ENCODE results near the gene KCNMB1.
A peak's percentile ranks its signal among the peaks of the same experiment; 100 is the strongest.
"Not testable (repeated sequence)": the region's sequence is repeated elsewhere in the genome, so short reads cannot be mapped to it uniquely, and the experiment has no call there.

KCNMB1 gene

GRCh38 chr5:170413897-170414296 is 24.7 kb upstream of the KCNMB1 start:
- DNase-seq: no peak

DNA sequence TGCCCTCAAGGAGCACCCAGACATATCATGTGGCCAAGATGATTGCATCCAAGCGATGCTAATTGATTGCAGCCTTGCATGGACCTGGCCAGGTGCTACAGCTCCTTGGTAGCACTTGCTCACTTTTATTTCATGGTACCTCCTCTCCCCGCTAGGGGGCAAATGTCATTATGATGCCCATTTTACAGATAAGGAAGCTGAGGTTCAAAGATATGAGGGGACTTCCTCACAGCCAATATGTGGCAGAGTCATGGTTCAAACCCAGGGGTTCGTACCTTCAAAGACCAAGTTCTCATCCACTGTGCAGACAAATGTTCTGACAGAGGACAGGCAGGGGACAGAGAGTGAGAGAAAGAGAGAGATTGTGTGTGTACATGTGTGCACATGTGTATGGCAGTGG is 21.9 kb upstream of the KCNMB1 start:
- DNase-seq: no peak

GRCh38 chr5:170410401-170410800 is 21.2 kb upstream of the KCNMB1 start:
- peak; percentile 29 to 60 (median 53) for DNase-seq

DNA sequence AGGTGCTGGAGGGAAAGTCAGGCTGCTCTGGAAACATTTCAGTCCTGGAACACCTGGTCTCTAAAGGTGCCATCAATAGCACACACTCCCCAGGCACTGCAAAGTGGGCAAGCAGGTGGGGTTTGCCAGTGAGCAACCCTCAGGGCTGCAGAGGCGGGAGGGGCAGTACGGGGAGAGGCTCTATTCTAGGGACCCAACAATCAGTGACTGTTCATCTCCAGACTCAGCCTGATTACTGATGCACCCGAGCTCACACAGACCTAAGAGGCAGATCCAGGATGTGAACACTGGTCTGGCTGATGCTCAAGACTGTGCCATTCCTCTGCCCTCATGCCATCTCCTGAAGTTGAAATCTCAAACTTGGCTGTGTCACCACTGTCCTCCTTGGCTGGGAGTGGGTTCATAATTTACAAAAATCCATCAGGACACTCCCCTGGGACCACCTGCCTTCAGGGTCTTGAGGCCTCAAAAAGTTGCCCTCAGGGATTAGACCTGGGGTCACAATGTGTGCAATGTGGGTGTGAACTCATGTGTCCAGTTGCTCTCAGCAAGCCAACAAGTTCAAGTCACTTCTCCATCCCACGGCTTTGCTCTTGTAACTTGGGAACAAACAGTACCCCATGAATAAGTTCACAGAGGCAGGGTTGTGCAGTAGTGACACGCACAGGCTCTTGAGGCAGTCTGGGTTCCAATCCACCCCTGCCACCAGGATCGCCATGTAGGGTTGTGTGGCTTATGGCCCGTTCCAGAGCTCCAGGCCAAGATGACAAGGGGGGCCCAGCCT is 19.9 kb upstream of the KCNMB1 start:
- peak; percentile 37 to 60 (median 56) for DNase-seq

DNA sequence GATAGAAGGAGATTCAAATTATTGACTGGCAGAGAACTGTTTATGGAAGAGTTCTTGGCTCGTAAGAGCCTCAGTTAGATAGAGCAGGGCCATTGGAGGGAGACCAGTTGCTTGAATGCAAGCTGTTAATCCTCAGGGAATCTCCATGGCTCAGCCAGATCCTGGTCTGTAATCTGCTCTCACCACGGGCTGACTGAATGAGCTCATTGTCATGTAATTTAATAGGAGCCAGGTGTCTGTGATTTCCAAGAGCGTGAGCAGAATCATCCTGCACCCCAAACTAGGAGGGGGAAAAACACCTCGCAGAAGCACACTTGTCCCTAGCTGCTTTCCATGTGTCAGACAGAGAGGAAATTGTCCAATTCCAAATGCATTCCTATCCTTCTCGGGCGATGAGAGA is 19.1 kb upstream of the KCNMB1 start:
- no peak for DNase-seq

DNA sequence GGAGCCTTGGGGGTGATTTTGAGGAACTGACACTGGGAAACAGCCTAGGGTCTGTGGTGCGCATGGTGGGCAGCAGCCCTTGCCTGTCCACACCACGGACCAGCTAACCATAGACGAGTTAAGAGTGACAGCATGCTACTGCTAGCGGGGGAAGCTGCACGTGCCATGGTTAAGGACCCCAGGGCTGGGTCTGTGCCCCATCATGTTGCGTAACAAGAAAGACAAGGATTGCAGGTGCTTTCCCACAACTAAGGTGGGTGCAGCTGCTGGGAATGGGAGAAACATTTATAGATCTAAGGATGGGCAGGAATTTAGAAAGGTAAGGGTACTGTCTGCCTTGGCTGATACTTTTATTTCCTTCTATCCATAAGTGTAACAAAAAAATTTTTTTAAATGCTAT is 17.9 kb upstream of the KCNMB1 start:
- no peak for DNase-seq

- peak in 3 of 4 experiments; percentile 42 to 61 (median 57) for DNase-seq
Observed at GRCh38 chr5:170405817-170406216, 16.6 kb upstream of the KCNMB1 start.

DNA sequence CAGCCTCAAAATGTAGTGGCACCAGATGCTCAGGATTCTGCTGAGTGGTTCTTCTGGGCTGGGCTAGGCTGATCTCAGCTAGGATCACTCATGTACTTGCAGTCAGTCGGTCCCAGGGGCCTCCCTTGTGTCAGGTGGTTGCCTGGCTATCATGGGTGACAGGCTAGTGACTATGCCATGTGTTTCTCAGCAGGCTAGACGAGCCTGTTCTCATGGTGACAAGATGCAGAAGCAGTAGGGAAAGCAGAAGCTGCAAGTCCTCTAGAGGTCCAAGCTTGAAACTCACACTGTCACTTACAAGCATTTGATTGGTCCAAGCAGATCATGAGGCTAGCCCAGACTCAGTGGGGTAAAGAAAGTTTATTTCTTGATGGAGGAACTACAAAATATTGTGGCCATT is 15.2 kb upstream of the KCNMB1 start:
- DNase-seq: peak; percentile 84 to 96 (median 90)

DNA sequence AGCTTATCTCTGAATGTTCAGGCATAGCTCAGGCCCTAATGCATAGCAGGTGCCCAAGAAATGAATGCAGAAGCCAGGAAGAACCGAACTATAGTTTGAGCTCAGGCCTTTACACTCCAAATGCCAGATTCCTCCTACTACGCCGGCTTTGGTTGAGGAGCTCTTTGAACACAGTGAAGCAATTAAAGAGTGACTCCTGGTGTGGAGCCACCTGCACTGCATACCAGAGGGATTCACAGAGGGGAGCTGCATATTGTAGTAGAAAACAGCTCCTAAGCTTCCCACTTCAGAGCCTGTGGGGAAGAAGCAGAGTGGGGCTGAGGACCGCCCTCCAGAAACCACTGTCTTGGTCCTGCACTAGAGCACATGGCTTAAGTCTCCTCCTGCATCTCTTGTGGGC is 14.5 kb upstream of the KCNMB1 start:
- DNase-seq: peak in 1 of 4 experiments; percentile 9

- no peak for DNase-seq
Observed at GRCh38 chr5:170402508-170402907, 13.3 kb upstream of the KCNMB1 start.

DNA sequence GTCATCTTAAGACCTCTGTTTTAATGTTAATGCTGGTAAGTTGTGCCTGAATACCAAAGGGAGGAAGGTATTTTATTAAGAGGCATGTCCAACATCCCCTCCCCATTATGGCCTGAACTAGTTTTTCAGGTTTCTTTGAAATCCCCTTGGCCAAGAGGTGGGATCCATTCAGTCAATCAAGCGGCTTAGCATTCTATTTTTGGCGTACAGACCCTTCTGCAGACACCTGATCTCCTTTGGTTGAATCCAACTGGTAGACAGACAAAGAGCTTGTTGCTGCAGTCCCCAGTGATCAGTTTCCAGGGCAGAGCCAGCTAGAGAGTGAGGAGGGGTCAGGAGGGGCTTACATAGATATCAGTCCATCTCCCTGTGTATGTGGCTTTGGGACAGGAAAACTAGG is 7.9 kb upstream of the KCNMB1 start:
- no peak for DNase-seq

GRCh38 chr5:170393958-170394357 is 4.8 kb upstream of the KCNMB1 start:
- peak; percentile 60 to 84 (median 78) for DNase-seq

DNA sequence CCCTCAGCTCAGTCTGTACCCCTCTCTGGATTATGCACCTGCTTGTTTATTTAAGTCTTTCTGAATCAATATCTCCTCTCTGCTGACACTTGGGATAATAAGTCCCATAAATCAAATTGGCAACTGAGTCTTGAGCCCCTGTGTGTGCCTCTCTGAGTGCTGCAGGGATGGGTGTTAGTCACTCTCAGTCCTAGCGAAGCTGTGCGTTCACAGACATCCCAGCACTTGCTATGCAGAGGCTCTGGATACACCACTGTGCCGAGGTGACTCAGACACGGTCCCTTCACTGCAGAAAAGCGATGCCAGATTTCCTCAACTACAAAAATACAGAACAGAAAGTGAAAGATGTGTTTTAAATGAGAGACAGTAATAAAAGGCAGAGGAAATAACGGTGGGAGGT is 4.1 kb upstream of the KCNMB1 start:
- peak; percentile 70 to 85 (median 76) for DNase-seq

GRCh38 chr5:170390472-170390871 is 1.3 kb upstream of the KCNMB1 start:
- DNase-seq: no peak

GRCh38 chr5:170389550-170389892 is 354 bp upstream of the KCNMB1 start:
- peak; percentile 66 to 78 (median 74) for DNase-seq

- DNase-seq: peak in 1 of 4 experiments; percentile 10
Observed at GRCh38 chr5:170387775-170388639, 1.2 kb downstream of the KCNMB1 start.

- DNase-seq: no peak
Observed at GRCh38 chr5:170386743-170387395, 2.3 kb downstream of the KCNMB1 start.

- no peak for DNase-seq
Observed at GRCh38 chr5:170383227-170383626, 5.9 kb downstream of the KCNMB1 start.

DNA sequence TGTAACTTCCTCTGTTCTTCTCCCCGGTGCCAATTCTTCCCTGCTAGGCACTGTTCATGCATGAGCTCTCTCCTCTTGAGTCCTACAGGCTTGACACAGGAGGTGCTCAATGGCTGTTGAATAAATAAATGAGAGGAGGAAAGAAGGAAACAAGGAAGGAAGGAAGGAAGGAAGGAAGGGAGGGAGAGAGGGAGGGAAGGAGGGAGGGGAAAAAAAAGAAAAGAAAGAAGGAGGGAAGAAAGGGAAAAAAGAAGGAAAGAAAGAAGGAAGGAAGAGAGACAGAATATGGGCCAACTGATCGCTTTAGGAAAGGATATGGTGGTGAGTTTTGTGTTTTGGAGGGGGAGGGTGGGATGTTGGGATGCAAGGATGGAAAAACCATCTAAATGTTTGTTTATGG is 6.4 kb downstream of the KCNMB1 start:
- DNase-seq: no peak

- no peak for DNase-seq
Observed at GRCh38 chr5:170380361-170380951, 8.7 kb downstream of the KCNMB1 start.

- no peak for DNase-seq
Observed at GRCh38 chr5:170378740-170379139, 10.4 kb downstream of the KCNMB1 start.

GRCh38 chr5:170377027-170377426 is 12.1 kb downstream of the KCNMB1 start:
- DNase-seq: no peak

- DNase-seq: not testable (repeated sequence)
Observed at GRCh38 chr5:170376526-170376925, 12.6 kb downstream of the KCNMB1 start.

Data from suppressor macrophage (primary cell).